Upper lobe of left lung (tissue), 6 donors: ENCODE data around the gene C4orf36. TPM values are rescaled to one million over a fixed set of nuclear protein-coding genes. Genes with fewer than 3 reads are reported as not detected.

Experiments used
- ATAC-seq, 2 donors: fragments of 200-7000 bp; cut with Tn5 transposase; one replicate each; pipeline ENCODE4 v1.9.1; 2022; ENCODE audit warnings: mild to moderate bottlenecking in 2 of 2, moderate library complexity in 2 of 2; ENCODE audit not compliant: low FRiP score in 2 of 2
- DNase-seq, 2 donors: peaks; one replicate each; pipeline ENCODE4 v3.0.0-alpha.2; 2019 to 2020
- H3K27ac ChIP-seq, 4 donors: fragments of 200-600 bp; sonication (generic); one replicate each; pipeline ENCODE4 v1.5.1; 2016 to 2019
- H3K27me3 ChIP-seq, 4 donors: fragments of 200-600 bp; sonication (generic); one replicate each; pipeline ENCODE4 v1.5.1; 2017 to 2019
- H3K36me3 ChIP-seq, 4 donors: fragments of 200-600 bp; sonication (generic); one replicate each; pipeline ENCODE4 v1.5.1; 2016 to 2019
- H3K4me1 ChIP-seq, 4 donors: fragments of 200-600 bp; sonication (generic); one replicate each; pipeline ENCODE4 v1.5.1; 2018 to 2019
- H3K4me3 ChIP-seq, 4 donors: fragments of 200-600 bp; sonication (generic); one replicate each; pipeline ENCODE4 v1.5.1; 2017 to 2019; ENCODE audit warnings: mild to moderate bottlenecking in 2 of 4, moderate library complexity in 1 of 4
- H3K9me3 ChIP-seq, 4 donors: fragments of 200-600 bp; sonication (generic); one replicate each; pipeline ENCODE4 v1.5.1; 2018 to 2019
- CTCF ChIP-seq, 6 experiments: fragments of 450-650 bp in 4 of 6; fragments of 200-600 bp in 2 of 6; sonication (generic) in 2 of 6; IDR thresholded peaks; one replicate each; pipeline ENCODE4 v1.5.1; 2016 to 2019; ENCODE audit warnings: antibody characterized with exemption in 6 of 6
- EP300 ChIP-seq, 4 donors: sonication (generic); formaldehyde crosslinking; IDR thresholded peaks; one replicate each; pipeline ENCODE4 v1.5.1; 2017; ENCODE audit warnings: antibody characterized with exemption in 4 of 4, control low read depth in 2 of 4
- POLR2A ChIP-seq, 4 donors: fragments of 450-650 bp; IDR thresholded peaks; one replicate each; pipeline ENCODE4 v1.5.1; 2016 to 2017; ENCODE audit warnings: antibody characterized with exemption in 4 of 4, mild to moderate bottlenecking in 2 of 4
- POLR2AphosphoS5 ChIP-seq, 2 donors: sonication (generic); formaldehyde crosslinking; IDR thresholded peaks; one replicate each; pipeline ENCODE4 v1.5.1; 2017; ENCODE audit warnings: antibody characterized with exemption in 2 of 2
- WGBS, 2 donors: methylation state at CpG; one replicate each; pipeline ENCODE4 v1.1.5; 2017 to 2018; 5-methylcytosine and 5-hydroxymethylcytosine counted together
- total RNA-seq, 6 donors: library from RNA; depleted of rRNA in 4 of 6; stranded (reverse); fragments of >200 nt in 4 of 6; gene quantifications; one replicate each; pipeline versions ENCODE4 v1.1.0 to v1.2.1, GENCODE V29; 2016 to 2021
- donor health status: DM: no; HTN: no; CAD: no; lungs with moderate emphysema.
- donor health status: DM: no; HTN: yes; CAD: no; lungs with severe emphysema.

Gene C4orf36
- total RNA-seq, 6 donors from 2014 or later = 0.57 to 7.3 (median 2.4) TPM

GRCh38 chr4:86840858-86841257, 51.4 kb downstream of the C4orf36 start:
- Histone ChIP-seq H3K27me3 (no peaks in the 10 kb centered on the region), H3K4me3 (no peak overlapping the region), H3K36me3 (no peaks in the 10 kb centered on the region), H3K9me3 (no peaks in the 10 kb centered on the region), H3K27ac (no peak overlapping the region), H3K4me1 (no peaks in the 10 kb centered on the region)
- WGBS, 2 donors = 72 to 97% methylated on average over 1 of the region's 1 CpG
- TF ChIP-seq CTCF (IDR thresholded peaks at IDR 0.05) (no peak), POLR2AphosphoS5 (IDR thresholded peaks at IDR 0.05) (no peak), EP300 (IDR thresholded peaks at IDR 0.05) (no peak), POLR2A (IDR thresholded peaks at IDR 0.05) (no peak)
- no peak for DNase-seq
- no peak for ATAC-seq

DNA sequence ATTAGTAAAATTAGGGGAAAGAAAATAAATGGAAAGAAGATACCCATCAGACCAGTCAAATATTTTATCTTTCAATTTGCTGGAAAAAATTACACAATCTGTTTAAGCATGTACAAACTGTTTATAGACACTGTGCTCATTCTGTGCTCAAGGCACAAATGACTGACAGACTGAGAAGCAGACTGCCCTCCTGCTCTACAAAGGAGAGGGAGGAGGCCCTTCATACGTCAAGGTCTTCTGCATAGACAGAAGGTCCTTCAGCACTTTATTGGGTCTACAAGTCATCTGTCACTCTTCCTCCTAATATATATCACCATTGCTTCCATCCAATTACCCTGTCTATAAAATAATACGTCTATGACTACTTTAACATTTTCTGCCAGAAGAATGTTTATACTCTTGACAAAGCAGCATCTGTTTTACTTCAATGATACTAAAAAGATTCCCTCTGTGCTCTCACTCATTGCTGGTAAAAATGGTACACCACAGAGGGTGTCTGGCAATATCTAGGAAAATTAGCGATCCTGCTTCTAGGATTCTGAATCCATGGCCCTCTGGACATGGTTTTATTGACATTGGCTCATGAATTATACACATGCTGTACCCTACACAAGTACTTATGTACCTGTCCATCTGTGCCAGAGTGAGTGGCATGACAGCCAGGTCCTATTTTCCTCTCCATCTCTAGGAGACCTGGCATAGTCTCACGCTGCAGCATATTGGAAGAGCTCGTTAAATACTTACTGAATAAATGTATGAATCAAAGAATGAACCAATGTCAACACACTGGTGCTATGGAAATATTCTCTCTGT, 54.3 kb downstream of the C4orf36 start:
- H3K27me3 ChIP-seq = no peaks in the 10 kb centered on the region
- H3K4me1 ChIP-seq = peaks cover 0 to 2% (median 0%) of the 10 kb centered on the region in 4 donors
- H3K9me3 ChIP-seq = no peaks in the 10 kb centered on the region
- no peak overlapping the region for H3K4me3 ChIP-seq
- H3K27ac ChIP-seq = no peak overlapping the region
- TF ChIP-seq EP300 (IDR thresholded peaks at IDR 0.05) = no peak
- no peak for TF ChIP-seq POLR2A (IDR thresholded peaks at IDR 0.05)
- no peak for TF ChIP-seq CTCF (IDR thresholded peaks at IDR 0.05)
- TF ChIP-seq POLR2AphosphoS5 (IDR thresholded peaks at IDR 0.05) = no peak
- ATAC-seq (no peak), DNase-seq (no peak)
- WGBS, 2 donors = 77 to 81% methylated on average over 5 of the region's 5 CpGs
- no peaks in the 10 kb centered on the region for H3K36me3 ChIP-seq

- H3K27ac ChIP-seq = peak overlapping the region in 2 of 4 donors; percentile 18 to 46
- H3K27me3 ChIP-seq = no peaks in the 10 kb centered on the region
- no peak overlapping the region for H3K4me3 ChIP-seq
- ATAC-seq (no peak), DNase-seq (no peak)
- WGBS, 2 donors = 66 to 82% methylated on average over 3 of the region's 3 CpGs
- H3K36me3 ChIP-seq = no peaks in the 10 kb centered on the region
- peaks cover 0 to 5% (median 0%) of the 10 kb centered on the region in 4 donors for H3K4me1 ChIP-seq
- no peak for TF ChIP-seq POLR2AphosphoS5 (IDR thresholded peaks at IDR 0.05)
- no peak for TF ChIP-seq EP300 (IDR thresholded peaks at IDR 0.05)
- TF ChIP-seq POLR2A (IDR thresholded peaks at IDR 0.05) = no peak
- no peak for TF ChIP-seq CTCF (IDR thresholded peaks at IDR 0.05)
- H3K9me3 ChIP-seq = no peaks in the 10 kb centered on the region
Observed at GRCh38 chr4:86835677-86836076, 56.5 kb downstream of the C4orf36 start.

DNA sequence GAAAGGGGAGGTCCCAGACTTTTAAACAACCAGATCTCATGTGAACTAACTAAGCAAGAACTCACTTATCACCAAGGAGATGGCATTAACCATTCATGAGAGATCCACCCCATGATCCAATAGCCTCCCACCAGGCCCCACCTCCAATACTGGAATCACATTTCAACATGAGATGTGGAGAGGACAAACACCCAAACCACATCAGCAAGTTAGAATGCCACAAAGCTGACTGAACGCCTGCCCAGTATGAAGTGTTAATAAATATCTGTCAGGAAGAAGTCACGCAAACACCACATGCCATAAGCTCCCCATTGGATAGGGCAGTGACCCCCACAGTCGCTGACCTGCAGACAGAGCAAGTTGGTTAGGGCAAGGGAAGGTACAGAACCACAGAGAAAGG, 57.3 kb downstream of the C4orf36 start:
- Histone ChIP-seq H3K36me3 (no peaks in the 10 kb centered on the region), H3K27ac (peak overlapping the region in 2 of 4 donors; percentile 18 to 46), H3K4me1 (peaks cover 0 to 5% (median 0%) of the 10 kb centered on the region in 4 donors), H3K9me3 (no peaks in the 10 kb centered on the region), H3K4me3 (no peak overlapping the region), H3K27me3 (no peaks in the 10 kb centered on the region)
- ATAC-seq (no peak), DNase-seq (no peak)
- TF ChIP-seq POLR2AphosphoS5 (IDR thresholded peaks at IDR 0.05) (no peak), CTCF (IDR thresholded peaks at IDR 0.05) (no peak), EP300 (IDR thresholded peaks at IDR 0.05) (no peak), POLR2A (IDR thresholded peaks at IDR 0.05) (no peak)
- WGBS, 2 donors = 46 to 63% methylated on average over 3 of the region's 3 CpGs

DNA sequence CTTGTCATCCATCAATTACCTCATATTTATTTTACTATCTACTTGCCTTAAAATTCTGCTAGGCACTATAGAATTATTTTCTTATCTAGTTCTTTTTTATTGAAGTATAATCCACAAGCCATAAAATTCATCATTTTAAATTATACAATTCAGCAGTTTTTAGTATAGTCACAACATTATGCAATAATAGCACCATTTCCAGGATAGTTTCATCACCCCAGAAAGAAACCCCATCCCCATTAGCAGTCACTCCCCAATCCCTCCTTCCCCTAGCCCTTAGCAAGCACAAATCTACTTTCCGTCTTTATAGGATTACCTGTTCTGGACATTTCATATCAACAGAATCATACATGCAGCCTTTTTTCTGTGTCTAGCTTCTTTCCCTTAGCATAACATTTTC, 58.6 kb downstream of the C4orf36 start:
- Histone ChIP-seq H3K36me3 (no peaks in the 10 kb centered on the region), H3K4me1 (peaks cover 0 to 5% (median 0%) of the 10 kb centered on the region in 4 donors), H3K4me3 (no peak overlapping the region), H3K27ac (no peak overlapping the region), H3K9me3 (no peaks in the 10 kb centered on the region), H3K27me3 (no peaks in the 10 kb centered on the region)
- 85 to 94% methylated on average over 1 of the region's 1 CpG for WGBS, 2 donors
- TF ChIP-seq CTCF (IDR thresholded peaks at IDR 0.05) (no peak), POLR2A (IDR thresholded peaks at IDR 0.05) (no peak), EP300 (IDR thresholded peaks at IDR 0.05) (no peak), POLR2AphosphoS5 (IDR thresholded peaks at IDR 0.05) (no peak)
- DNase-seq = no peak
- no peak for ATAC-seq
